ENCODE results near the gene GGA3.
"Not testable (repeated sequence)": the region's sequence is repeated elsewhere in the genome, so short reads cannot be mapped to it uniquely, and the experiment has no call there.

Gene GGA3

DNA sequence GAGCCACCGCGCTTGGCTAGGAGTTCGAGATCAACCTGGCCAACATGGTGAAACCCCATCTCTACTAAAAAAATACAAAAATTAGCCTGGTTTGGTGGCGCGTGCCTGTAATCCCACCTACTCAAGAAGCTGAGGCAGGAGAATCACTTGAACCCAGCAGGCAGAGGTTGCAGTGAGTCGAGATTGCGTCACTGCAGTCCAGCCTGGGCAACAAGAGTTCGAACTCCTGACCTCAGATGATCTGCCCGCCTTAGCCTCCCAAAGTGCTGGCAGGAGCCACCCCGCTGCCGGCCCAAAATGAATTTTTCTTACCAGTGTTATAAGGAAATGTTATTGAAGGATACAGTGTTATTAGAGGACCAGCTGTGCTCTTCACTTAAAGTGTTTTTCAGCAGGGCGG is 53.6 kb downstream of the GGA3 start:
- TF ChIP-seq CTCF (conservative IDR thresholded peaks at IDR 0.05; ENCODE audit: low read depth) = no peak
- H3K27ac ChIP-seq = peak overlapping the region; percentile 55
- DNase-seq (ENCODE audit: low spot score) = no peak
- CTCF ChIA-PET = interaction anchor here (0.7 kb wide), 1 partner anchor 100 kb away, joined by 3 read pairs; no protein-coding TSS in a partner anchor
- POLR2A ChIA-PET (ENCODE audit: low non-redundant PET) = no interaction called here

- CTCF ChIA-PET; POLR2A ChIA-PET (ENCODE audit: low non-redundant PET); DNase-seq (ENCODE audit: low spot score): not testable (repeated sequence)
- peak overlapping the region; percentile 55 for H3K27ac ChIP-seq
These were observed 54.4 kb downstream of the GGA3 start for GRCh38 chr17:75207050-75207407.

DNA sequence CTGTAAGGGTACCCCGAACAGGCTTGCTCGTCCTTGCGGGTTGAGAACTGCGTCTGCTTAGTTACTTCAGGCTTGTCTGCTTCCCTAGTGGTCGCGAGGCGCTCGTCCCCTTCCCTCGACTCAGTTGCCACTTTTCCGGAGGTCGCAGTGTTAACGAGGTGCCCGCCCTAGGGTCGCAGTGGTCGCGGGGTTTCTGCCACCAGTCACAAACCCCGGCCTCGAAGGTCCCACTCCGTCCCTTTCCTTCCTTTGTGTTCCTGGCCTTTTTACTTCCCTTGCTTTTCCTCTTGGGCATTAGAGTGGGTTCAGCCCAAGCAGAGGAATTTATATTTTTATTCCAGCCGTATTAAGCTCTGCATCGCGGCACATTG is 55.6 kb downstream of the GGA3 start:
- ChIA-PET CTCF (interaction anchor here (0.6 to 0.7 kb wide), 3 partner anchors 91 to 225 kb away, joined by 3 to 4 read pairs (median 3); no protein-coding TSS in a partner anchor), POLR2A (ENCODE audit: low non-redundant PET) (interaction anchor here (0.6 to 1.0 kb wide), 2 partner anchors 55 to 261 kb away, joined by 3 read pairs; partner anchors contain the start of gene GGA3)
- H3K27ac ChIP-seq = peak overlapping the region; percentile 98
- DNase-seq (ENCODE audit: low spot score) = peak; percentile 18
- no peak for TF ChIP-seq CTCF (conservative IDR thresholded peaks at IDR 0.05; ENCODE audit: low read depth)

- DNase-seq (ENCODE audit: low spot score) = peak; percentile 100
- CTCF ChIA-PET = interaction anchor here (0.6 to 0.7 kb wide), 3 partner anchors 100 to 225 kb away, joined by 3 to 4 read pairs (median 3); no protein-coding TSS in a partner anchor
- peak within 1 kb of the TSS; percentile 98 for H3K27ac ChIP-seq
- TF ChIP-seq CTCF (conservative IDR thresholded peaks at IDR 0.05; ENCODE audit: low read depth) = no peak
- POLR2A ChIA-PET (ENCODE audit: low non-redundant PET) = interaction anchor here (1.0 kb wide), 1 partner anchor 260 kb away, joined by 3 read pairs; no protein-coding TSS in a partner anchor
These were observed 56.2 kb downstream of the GGA3 start, which contains the start of gene NUP85 for GRCh38 chr17:75205037-75205792. Gene NUP85 (plus strand): TSS chr17:75205679. CDS start chr17:75205762, 83 bp downstream.

DNA sequence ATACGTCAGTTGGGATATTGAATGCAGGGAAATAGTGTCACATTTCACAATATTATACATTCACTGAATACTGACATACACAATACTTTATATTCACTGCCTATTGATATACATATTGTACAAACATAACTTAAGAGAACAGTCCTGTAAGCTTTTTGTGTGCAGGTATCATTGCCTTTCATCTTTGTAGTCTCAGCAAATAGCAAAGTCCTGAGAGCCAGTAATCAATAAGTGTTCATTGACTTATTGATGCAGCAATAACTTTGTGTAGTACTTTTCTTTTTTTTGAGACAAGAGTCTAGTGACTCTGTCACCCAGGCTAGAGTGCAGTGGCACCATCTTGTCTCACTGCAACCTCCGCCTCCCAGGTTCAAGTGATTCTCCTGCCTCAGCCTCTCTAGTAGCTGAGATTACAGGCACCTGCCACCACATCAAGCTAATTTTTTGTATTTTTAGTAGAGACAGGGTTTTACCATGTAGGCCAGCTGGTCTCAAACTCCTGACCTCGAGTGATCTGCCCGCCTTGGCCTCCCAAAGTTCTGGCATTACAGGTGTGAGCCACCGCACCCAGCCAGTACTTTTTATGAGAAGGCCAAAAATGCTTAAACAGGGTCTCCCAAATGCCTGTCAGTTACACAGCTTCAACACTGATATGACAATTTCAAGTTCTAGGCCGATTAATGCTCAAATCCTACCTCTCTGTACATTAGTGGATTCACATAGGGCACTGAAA is 61.4 kb downstream of the GGA3 start:
- no peak for TF ChIP-seq CTCF (conservative IDR thresholded peaks at IDR 0.05; ENCODE audit: low read depth)
- ChIA-PET CTCF (interaction anchor here (0.5 to 0.8 kb wide), 5 partner anchors 15 to 325 kb away, joined by 3 to 5 read pairs (median 4); no protein-coding TSS in a partner anchor), POLR2A (ENCODE audit: low non-redundant PET) (no interaction called here)
- no peak for DNase-seq (ENCODE audit: low spot score)
- H3K27ac ChIP-seq = no peak overlapping the region

GRCh38 chr17:75194879-75195278 is 66.5 kb downstream of the GGA3 start:
- H3K27ac ChIP-seq = no peak overlapping the region
- no peak for TF ChIP-seq CTCF (conservative IDR thresholded peaks at IDR 0.05; ENCODE audit: low read depth)
- ChIA-PET POLR2A (ENCODE audit: low non-redundant PET) (no interaction called here), CTCF (no interaction called here)
- no peak for DNase-seq (ENCODE audit: low spot score)

All from RWPE1 (cell line).